Measurements from ENCODE around the gene EPHA4.

The EPHA4 gene

GRCh38 chr2:221503965-221504364 is 68.1 kb downstream of the EPHA4 start:
- no peak for DNase-seq (ENCODE audit: low spot score)

- DNase-seq (ENCODE audit: low spot score) = no peak
Observed at GRCh38 chr2:221502270-221503010, 69.7 kb downstream of the EPHA4 start.

DNA sequence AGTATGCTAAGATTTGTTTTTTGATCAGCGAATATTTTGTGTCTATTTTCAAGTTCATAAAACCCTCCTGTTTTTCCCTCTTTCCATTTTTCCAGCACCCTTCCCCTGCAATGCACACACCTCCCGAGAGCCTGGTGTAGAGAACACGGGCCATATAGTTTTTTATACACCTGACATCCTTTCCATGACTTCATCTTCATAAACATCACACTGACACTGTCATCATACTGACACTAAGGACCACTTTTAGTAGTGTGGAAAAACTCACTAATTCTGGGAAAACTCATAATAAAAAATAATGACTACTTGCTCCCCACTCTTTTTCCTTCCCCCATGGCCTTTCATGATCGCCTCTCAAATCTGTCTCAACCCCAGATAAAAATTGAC is 70.2 kb downstream of the EPHA4 start:
- DNase-seq (ENCODE audit: low spot score) = no peak

GRCh38 chr2:221501210-221501882 is 70.8 kb downstream of the EPHA4 start:
- no peak for DNase-seq (ENCODE audit: low spot score)

- DNase-seq (ENCODE audit: low spot score) = no peak
Observed at GRCh38 chr2:221500501-221501209, 71.4 kb downstream of the EPHA4 start.

DNA sequence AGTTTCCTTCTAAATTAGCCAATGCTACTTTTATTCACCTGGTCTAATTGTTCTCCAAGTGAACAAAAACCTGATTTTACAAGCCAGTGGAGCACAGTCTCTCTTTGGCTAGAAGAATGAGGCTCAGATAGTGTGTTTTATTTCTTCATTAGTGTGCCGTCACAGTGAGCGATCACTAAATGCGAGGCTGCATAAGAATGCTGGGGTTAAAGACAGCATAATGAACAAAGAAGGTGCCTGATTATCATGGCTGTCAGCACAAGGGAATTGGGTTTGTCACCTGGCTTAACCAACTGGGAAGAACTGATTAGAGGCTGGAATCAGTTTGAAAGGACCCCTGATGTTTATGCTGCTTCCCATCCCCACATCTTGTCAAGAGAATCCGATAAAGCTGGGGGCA is 76.4 kb downstream of the EPHA4 start:
- DNase-seq (ENCODE audit: low spot score) = no peak

DNA sequence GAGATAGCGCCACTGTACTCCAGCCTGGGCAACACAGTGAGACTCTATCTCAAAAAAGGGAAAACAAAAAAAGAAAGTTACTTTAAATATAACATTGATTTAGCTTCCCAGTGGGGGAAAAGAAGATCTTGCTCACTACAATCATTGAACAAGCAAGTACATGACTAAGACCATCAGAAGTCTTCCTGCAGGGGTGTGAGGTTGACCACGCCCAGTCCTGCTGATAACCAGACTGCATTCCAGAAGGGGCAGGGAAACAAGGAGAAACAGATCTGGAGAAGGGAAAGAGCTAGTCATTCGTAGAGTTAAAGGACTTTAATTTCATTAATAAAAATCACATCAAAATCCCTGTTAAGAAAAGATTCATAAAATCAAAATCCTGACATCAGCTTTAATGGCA is 77.5 kb downstream of the EPHA4 start:
- no peak for DNase-seq (ENCODE audit: low spot score)

GRCh38 chr2:221493391-221493790 is 78.7 kb downstream of the EPHA4 start:
- DNase-seq (ENCODE audit: low spot score) = no peak

- DNase-seq (ENCODE audit: low spot score) = no peak
Observed at GRCh38 chr2:221492636-221493035, 79.5 kb downstream of the EPHA4 start.

GRCh38 chr2:221490506-221491060 is 81.5 kb downstream of the EPHA4 start:
- DNase-seq (ENCODE audit: low spot score) = no peak

GRCh38 chr2:221488136-221488807 is 83.8 kb downstream of the EPHA4 start:
- no peak for DNase-seq (ENCODE audit: low spot score)

- no peak for DNase-seq (ENCODE audit: low spot score)
Observed at GRCh38 chr2:221486106-221486505, 86.0 kb downstream of the EPHA4 start.

DNA sequence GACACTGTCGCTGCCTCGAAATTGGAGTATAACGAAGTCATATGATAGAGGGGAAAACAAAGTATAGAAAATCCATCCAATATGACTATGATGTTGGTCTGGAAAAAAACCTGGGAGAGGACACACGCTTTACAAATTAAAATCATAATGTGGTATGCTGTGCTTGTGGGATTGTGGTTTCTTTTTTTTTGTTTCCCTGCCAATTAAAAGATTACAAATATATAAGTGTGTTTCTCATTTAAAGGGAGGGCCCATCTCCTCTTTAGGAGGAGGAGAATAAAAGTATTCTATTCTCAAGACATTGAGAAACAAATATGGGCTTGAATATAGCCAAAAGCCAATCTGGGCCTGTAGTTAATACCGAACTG is 86.6 kb downstream of the EPHA4 start:
- DNase-seq (ENCODE audit: low spot score) = no peak

DNA sequence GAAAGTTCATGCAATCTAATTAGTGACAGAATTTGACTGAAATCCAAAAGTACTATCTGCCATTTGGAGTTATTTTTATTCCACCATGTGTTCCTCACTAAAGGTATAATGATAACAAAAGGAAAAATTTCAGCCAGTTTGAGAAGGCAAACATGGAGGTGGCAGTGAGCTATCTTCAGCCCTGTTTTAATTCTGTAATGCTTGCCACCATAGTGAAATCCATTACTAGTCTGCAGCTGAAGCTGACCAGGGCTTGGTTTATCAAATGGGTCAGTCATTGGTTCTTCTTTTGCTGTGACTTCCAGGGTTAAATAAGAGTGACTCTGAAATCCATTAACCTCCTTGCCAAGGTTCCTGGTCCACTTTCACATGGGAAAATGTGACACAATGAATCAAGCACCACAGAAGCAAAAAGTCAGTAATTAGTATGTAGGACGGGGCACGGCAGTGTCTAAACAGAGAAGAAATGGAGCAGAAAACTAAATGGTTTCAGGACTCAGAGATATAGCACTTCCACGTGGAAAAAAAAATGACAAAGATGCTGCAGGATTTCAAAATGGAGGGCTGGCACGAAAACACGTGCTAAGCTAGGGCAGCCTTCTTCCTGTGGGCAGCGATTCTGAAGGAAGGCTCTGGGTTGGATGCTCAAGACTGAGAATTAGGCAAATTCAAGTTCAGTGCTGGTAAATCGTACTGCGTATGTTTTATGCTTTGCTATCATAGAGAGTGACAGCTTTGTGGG is 87.2 kb downstream of the EPHA4 start:
- no peak for DNase-seq (ENCODE audit: low spot score)

- no peak for DNase-seq (ENCODE audit: low spot score)
Observed at GRCh38 chr2:221482666-221483455, 89.2 kb downstream of the EPHA4 start.

GRCh38 chr2:221480821-221481220 is 91.3 kb downstream of the EPHA4 start:
- DNase-seq (ENCODE audit: low spot score) = no peak

DNA sequence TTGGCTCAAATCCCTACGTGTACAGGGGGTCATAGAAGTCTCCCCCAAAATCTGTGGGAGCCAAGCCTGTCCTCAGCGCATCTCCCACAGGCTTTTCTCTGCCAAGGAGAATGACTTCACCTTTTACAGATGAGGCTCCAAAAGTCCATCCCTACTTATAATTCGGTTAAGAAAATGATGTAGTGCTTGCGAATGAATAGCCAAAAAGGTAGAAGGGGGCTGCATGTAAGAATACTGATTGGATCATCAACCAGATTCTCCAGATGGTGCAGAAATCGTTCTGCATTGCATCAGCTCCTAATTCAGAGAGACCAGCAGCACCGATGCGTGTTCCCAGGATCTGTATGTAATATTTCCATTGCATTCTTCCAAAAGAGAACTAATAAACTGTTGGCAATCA is 91.9 kb downstream of the EPHA4 start:
- no peak for DNase-seq (ENCODE audit: low spot score)

DNA sequence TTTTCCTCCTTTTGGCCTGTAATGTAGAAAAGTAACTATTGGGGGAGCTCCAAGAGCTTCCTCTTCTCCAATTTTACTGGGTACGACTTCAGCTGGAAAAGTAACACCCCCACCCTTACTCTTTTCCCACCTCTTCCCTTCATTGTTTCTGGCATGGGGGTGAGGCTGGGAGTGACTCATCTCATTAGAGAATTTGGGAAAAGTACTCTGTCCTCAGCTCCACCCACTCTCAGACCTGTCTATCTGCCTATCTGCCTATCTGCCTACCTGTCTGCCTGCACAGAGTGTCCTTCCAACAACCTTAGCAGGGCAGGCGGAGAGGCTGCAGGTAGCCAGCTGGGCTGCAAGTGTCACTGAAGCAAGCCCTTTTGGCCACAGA is 93.6 kb downstream of the EPHA4 start:
- DNase-seq (ENCODE audit: low spot score) = no peak

GRCh38 chr2:221477714-221478484 is 94.2 kb downstream of the EPHA4 start:
- DNase-seq (ENCODE audit: low spot score) = no peak

GRCh38 chr2:221476195-221476594 is 95.9 kb downstream of the EPHA4 start:
- DNase-seq (ENCODE audit: low spot score) = no peak
